GM19372 (cell line): Measurements from ENCODE around the gene CTNNA2.

Source experiments
- ATAC-seq: cut with Tn5 transposase; IDR thresholded peaks from one replicate; pipeline ENCODE4 v1.9.1; 2021; ENCODE audit warnings: mild to moderate bottlenecking, low read depth, moderate library complexity; ENCODE audit not compliant: unreplicated experiment

CTNNA2 gene

GRCh38 chr2:80338794-80339193 is 825.9 kb downstream of the CTNNA2 start:
- ATAC-seq, result no peak

- no peak for ATAC-seq
Measured at GRCh38 chr2:80340022-80340421, 827.2 kb downstream of the CTNNA2 start.

DNA sequence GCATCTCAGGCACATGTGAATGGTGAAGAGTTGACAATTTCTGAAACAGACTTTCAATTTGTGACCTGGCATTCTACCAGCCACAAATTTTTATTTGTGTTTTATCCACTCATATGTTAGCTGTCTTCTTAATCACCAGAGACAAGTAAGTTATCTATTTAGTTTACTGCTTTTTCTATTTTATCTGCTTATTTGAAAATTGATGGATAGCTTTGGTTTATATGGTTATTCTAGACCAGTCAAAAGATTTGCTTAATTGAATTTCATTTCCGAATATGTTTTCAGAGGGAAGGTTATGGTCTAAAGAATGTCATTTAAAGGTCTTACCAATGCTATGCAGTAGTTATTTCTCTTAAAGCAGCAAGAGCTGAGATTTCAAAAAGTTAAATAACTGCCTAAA is 835.2 kb downstream of the CTNNA2 start:
- no peak for ATAC-seq

- ATAC-seq, result no peak
Measured at GRCh38 chr2:80348953-80349352, 836.1 kb downstream of the CTNNA2 start.

DNA sequence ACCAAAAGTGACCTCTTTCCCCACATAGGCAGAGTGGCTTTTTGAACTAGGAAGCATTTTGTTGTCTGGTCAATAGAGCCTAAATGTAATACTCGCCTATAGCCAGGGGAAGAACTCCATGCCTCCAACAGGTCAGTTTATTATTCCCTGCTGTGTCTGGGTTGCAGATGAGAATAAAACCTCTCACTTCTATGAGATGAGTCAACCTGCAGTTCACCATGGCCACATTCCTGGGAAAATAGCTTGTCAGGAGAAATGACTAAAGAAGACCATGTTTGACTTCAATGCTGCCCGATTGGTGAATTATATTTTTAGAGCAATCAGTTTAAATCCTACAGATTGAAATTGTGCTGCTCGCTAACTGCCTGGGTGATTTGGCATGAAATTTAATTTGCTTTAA is 838.4 kb downstream of the CTNNA2 start:
- ATAC-seq, result no peak

- no peak for ATAC-seq
Measured at GRCh38 chr2:80354858-80355257, 842.0 kb downstream of the CTNNA2 start.

GRCh38 chr2:80361904-80362303 is 849.1 kb downstream of the CTNNA2 start:
- no peak for ATAC-seq

GRCh38 chr2:80363330-80363729 is 850.5 kb downstream of the CTNNA2 start:
- no peak for ATAC-seq

DNA sequence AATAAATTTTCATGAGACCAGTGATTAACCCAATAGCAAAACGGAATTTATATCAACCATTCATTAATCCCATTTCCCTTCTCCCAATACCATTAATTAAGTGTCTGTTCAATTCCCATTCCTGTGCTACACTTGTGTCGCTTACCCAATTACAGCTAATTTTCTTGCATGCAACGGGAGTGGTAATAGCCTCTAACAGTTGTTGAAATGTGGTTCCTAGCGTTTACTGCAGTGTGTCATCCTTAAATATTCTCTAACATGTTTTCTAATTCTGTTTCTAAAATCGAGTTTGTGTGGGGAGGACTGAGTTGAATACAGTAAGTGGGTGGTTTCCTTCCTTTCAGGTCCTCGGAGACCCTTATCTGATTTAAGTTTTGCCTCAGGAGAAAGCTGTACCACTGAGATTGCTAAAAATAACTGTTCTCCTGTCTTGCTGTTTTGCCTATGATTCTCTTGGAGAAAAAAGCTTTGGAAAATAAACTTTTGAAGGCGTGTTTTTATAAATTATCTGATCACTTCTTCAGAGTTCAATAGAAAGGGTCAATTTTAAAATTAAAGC is 851.0 kb downstream of the CTNNA2 start:
- ATAC-seq, result no peak

- ATAC-seq, result no peak
Measured at GRCh38 chr2:80364524-80365212, 851.8 kb downstream of the CTNNA2 start.

- no peak for ATAC-seq
Measured at GRCh38 chr2:80365762-80366161, 852.9 kb downstream of the CTNNA2 start.

DNA sequence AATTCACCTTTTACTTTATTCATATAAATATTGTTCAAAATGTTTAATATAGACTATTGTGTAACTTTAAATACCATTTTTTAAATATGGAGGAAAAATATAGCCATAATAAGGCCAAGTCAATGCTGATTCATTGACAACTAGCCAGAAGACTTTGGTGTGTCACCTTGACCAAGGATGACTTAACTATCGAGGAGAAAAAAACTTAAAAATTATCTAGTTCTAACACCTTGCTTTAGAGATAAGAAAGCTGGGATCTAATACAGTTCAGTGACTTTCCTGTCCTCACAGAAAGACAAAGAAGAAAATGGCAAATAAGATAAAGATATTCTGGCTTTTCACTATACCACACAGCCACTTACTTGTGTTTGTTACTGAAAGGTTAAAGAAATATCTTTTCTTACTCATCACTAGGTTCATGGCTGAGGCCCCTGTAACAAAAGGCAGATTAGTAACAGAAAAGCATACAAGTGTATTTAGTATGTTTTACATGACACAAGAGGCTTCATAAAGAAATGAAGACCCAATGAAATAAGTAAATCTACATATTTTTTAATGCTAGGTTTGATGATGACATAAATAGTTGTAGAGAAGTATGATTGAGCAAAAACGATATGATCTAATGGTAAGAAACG is 857.6 kb downstream of the CTNNA2 start:
- no peak for ATAC-seq

DNA sequence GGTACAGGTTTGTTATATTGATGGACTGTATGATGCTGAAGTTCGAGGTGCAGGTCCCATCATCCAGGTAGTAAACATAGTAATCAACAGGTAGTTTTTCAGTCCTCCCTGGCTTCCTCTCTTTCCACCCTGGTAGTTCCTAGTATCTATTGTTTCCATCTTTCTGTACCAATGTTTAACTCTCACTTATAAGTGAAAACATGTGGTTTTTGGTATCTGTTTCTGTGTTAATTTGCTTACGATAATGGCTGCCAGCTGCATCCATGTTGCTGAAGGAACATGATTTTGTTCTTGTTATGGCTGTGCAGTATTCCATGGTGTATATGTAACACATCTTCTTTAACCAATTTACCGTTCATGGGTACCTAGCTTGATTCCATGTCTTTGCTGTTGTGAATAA is 861.3 kb downstream of the CTNNA2 start:
- ATAC-seq, result no peak

GRCh38 chr2:80377071-80377470 is 864.2 kb downstream of the CTNNA2 start:
- ATAC-seq, result no peak

GRCh38 chr2:80380736-80381135 is 867.9 kb downstream of the CTNNA2 start:
- no peak for ATAC-seq

DNA sequence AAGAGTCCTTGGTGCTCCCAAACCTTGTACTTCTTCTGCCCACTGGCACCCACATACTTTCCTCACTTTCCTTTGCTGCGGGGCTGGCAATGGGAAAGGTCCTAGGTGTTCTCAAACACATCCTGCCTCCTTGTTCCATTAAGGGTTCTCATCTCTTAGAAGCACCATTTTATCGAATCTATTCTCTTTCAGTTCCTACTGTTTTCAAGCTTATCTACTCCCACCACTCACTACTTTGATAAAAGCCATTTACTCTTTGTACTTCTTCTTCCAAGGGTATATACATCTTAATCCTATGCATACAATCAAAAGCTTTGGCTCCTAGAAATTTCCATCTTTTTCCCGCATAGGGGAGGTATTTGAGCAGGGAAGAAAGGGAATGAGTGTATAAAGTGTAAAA is 868.8 kb downstream of the CTNNA2 start:
- ATAC-seq, result no peak

DNA sequence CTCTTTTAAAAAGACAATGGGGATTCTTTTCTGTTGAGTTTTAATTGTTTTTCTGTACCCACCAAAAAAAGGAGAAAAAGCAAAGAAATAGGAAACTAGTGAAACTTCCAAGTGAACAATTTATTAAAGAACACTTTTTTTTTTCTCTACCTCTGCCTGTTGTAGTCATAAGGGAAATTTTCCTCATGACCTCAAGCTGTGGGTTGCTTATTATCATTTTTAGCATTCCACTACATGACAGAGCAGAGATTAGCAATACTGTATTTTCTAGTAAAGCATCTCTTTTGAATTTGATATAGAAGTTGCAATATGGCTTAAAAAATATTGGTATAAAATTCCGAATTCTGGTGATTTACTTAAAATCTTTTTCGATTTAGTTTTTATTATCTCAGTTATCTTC is 879.6 kb downstream of the CTNNA2 start:
- ATAC-seq, result no peak

DNA sequence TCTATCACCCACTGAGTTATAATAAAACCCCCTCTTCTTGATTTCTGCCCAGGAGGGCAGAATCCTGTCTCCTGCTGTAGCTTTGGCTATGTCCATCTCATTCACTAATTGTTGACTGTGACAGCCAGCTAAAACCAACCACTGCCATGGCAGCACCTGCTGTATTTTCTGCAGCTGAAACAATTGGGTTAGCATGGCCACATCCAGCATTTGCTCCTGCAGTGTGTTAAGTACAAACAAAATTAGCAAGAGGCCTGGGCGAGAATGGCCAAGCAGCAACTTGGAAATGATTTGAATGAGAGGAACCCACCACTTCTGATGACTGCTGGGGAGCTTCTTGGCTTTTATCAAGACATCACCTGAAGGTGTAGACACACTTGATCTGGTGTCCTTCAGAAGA is 881.1 kb downstream of the CTNNA2 start:
- no peak for ATAC-seq

DNA sequence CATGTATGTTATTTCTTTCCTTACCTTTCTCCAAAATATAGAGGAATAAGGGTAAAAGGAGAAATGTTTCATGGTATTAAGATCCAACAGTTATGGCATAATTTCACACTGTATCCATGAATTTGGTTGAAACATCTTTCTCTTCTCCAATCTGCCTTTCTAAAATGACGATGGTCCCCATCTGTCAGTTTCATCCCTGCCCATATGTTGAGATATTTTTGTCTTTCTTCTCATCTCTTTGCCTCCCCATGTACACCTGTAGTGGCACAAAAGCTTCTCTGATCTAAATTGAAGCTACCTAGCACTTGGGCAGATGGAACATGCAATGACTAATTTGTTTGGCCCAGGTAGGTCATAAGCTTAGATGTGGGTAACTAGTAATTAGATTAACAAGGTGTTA is 882.4 kb downstream of the CTNNA2 start:
- ATAC-seq, result no peak

DNA sequence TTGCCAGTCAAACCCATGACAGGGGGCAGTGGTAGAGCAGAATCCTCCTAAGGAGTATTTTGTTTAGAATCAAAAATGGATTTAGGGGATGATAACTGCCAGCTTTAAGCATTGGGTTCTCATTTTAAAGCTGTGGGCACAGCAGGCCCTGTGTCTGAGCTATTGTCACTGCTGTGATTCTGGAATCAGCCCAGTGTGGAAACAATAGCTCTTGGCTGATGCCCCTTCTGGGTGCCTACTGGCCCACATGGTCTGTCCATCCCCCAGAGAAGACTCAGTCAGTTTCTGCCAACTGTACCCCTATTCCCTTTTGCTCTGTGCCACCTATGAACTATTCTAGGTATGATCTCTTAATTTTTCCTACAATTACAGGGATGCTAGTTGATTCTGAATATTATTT is 883.4 kb downstream of the CTNNA2 start:
- no peak for ATAC-seq

- no peak for ATAC-seq
Measured at GRCh38 chr2:80403081-80403480, 890.2 kb downstream of the CTNNA2 start.

DNA sequence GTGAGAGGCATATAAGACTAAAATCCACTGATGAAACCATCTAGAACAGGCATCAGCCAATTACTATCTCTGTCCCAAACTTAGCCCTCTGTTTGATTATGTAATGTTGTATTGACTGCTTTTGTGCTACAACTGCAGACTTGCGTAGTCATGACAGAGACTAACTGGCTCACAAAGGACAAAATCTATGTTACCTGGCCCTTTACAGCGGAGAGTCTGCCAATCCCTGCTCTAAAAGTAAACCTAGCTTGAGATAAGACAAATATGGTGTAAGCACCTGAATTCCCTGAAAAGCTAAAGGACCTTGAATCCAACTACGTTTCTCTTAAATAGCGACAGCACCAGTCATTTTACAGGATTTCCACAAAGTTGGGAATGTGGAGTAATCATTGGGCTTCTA is 894.5 kb downstream of the CTNNA2 start:
- ATAC-seq, result no peak
